Subcutaneous preadipocyte (primary cell): ENCODE data around the gene SAMD7. TPM values are rescaled to one million over a fixed set of nuclear protein-coding genes. Genes with fewer than 3 reads are reported as not detected.

Experiments
- total RNA-seq: library from RNA; depleted of rRNA; stranded (reverse); fragments of >200 nt; gene quantifications from 2 replicates; pipeline ENCODE4 v1.2.3, GENCODE V29; 2012

SAMD7 gene
- total RNA-seq, result not detected in 2 replicates

GRCh38 chr3:169911272-169911671, at the start of gene SAMD7:
Gene SAMD7 (plus strand): TSS chr3:169911572. CDS start chr3:169919499, 7,927 bp downstream.

DNA sequence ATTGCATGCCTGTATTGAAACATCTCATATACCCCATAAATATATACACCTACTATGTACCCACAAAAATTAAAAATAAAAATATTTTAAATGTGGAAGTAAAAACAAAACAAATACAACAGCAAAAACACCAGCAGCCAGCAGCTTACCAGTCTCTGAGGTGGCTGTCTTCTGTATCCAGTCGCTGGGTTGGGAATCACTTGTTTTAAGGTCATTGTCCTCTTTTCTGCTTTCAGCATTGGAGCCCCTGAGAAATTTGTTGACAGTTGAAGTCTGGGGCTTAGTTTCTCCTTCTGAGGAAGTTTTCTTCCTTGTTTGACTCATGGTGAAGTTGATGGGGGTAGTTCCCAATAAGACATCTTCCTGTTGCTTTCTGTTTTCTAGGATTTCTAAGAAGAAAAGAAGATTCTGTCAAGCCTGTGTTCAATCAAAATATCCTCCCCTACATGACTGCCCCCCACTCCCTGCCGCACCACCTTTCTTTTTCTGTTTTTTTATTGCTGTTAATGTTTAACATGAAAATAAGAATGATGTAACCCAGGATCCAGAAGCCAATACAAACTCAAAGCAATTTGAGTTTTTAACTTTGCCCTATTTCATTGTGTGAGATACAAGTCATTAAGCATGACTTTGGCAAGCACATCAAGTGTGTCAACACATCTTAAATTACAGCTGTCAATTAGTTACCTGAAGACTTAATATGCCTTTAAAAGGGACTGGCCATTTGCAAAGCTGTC, 41.7 kb upstream of the SAMD7 start, which contains the start of gene LRRC31:
LRRC31 (minus strand) TSS at position 452 of the 737 bp plus-strand sequence; CDS start at position 324, 128 bp downstream.

DNA sequence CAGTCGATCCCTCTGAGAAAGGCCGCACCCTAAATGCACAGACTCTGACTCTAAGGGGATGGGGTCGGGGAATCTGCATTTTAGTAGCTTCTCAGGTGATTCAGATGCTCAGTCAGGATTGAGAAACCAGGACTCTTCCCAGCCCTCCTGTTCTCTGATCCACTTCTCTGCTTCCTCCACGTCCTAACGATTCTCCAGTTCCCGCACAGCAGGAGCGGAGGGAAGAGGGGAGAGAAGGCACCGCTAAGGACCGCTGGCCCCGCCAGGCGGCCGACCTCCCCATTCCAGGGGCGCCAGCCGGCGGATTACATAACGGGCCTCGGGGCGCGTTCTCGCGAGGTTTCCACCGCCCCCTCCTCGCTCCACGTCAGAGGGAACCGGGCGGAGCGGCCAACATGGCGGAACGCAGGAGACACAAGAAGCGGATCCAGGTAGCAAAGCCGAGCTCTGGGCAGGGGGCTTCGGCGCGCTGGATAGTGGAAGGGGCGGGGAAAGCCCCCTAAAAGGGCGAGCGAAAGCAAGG, 55.1 kb downstream of the SAMD7 start, which contains the start of gene SEC62:
SEC62 (plus strand) TSS at position 380 of the 523 bp plus-strand sequence; CDS start at position 396, 16 bp downstream.

Other genes starting within 250 kb of the SAMD7 start
- 0.73 and 2.7 TPM in 2 replicates for gene MECOM, start 247.9 kb upstream of the SAMD7 start, total RNA-seq
- 269 and 557 TPM in 2 replicates for gene TERC, start 146.5 kb upstream of the SAMD7 start, total RNA-seq
- 2.2 and 3.5 TPM in 2 replicates for gene ACTRT3, start 142.0 kb upstream of the SAMD7 start, total RNA-seq
- 16.9 and 18.2 TPM in 2 replicates for gene MYNN, start 138.2 kb upstream of the SAMD7 start, total RNA-seq
- not detected in 2 replicates for gene LRRIQ4, start 98.7 kb upstream of the SAMD7 start, total RNA-seq
- 4.4 and 9.8 TPM in 2 replicates for gene LRRC34, start 98.7 kb upstream of the SAMD7 start, total RNA-seq
- gene LRRC31, start 41.6 kb upstream of the SAMD7 start, total RNA-seq, result not detected in 2 replicates
- gene SEC62, start 55.2 kb downstream of the SAMD7 start, total RNA-seq, result 23.5 and 23.9 TPM in 2 replicates
- 0.37 and 0.39 TPM in 2 replicates for gene GPR160, start 126.4 kb downstream of the SAMD7 start, total RNA-seq